Sigmoid colon (tissue), 4 donors: ENCODE data around the gene SULT2A1.

Experiments used
- EP300 ChIP-seq, 4 donors: sonication (generic); formaldehyde crosslinking; IDR thresholded peaks; one replicate each; pipeline ENCODE4 v1.6.1; 2017; ENCODE audit warnings: antibody characterized with exemption in 4 of 4
- POLR2A ChIP-seq, 2 donors: fragments of 450-650 bp; IDR thresholded peaks; one replicate each; pipeline ENCODE4 v1.6.1; 2016; ENCODE audit warnings: antibody characterized with exemption in 2 of 2, mild to moderate bottlenecking in 2 of 2, moderate library complexity in 2 of 2
- POLR2AphosphoS5 ChIP-seq, 4 donors: sonication (generic); formaldehyde crosslinking; IDR thresholded peaks; one replicate each; pipeline ENCODE4 v1.6.1; 2017; ENCODE audit warnings: antibody characterized with exemption in 4 of 4
- TF ChIP-seq, protein P1 (sequence below), 4 experiments: fragments of 450-650 bp in 3 of 4; fragments of 200-600 bp in 1 of 4; IDR thresholded peaks; one replicate each; pipeline ENCODE4 v1.5.1; 2016 to 2019; ENCODE audit warnings: antibody characterized with exemption in 4 of 4, mild to moderate bottlenecking in 3 of 4, moderate library complexity in 2 of 4

DNA sequence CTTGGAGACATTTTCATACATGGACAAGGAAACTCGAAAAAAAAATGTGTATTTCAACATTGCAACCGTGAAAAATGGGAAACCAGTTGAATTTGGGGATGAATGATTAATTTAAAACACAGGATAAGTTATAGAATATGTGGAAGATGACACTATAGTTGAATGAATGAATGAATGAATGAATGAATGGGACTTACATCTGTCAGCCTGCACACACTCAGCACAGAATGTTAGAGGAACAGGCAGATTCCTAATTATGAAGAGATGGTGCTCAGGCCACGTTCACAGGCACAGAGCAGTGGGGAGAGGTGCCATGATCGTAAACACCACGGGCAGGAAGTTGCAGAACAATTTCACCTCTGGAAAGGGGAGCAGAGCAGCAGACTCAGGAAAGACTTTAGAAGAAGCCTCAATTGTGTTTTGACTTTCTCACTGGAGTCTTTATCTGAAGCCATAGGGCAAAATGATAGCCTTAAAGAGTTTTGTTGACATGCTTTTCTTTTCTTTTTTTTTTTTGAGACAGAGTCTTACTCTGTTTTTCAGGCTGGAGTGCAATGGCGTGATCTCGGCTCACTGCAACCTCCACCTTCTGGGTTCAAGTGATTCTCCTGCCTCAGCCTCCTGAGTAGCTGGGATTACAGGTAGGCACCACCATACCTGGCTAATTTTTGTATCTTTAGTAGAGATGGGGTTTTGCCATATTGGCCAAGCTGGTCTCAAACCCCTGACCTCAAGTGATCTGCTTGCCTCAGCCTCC is 4.9 kb upstream of the SULT2A1 start:
- TF ChIP-seq POLR2AphosphoS5 (IDR thresholded peaks at IDR 0.05): no peak
- no peak for TF ChIP-seq EP300 (IDR thresholded peaks at IDR 0.05)
- TF ChIP-seq, protein P1, sequence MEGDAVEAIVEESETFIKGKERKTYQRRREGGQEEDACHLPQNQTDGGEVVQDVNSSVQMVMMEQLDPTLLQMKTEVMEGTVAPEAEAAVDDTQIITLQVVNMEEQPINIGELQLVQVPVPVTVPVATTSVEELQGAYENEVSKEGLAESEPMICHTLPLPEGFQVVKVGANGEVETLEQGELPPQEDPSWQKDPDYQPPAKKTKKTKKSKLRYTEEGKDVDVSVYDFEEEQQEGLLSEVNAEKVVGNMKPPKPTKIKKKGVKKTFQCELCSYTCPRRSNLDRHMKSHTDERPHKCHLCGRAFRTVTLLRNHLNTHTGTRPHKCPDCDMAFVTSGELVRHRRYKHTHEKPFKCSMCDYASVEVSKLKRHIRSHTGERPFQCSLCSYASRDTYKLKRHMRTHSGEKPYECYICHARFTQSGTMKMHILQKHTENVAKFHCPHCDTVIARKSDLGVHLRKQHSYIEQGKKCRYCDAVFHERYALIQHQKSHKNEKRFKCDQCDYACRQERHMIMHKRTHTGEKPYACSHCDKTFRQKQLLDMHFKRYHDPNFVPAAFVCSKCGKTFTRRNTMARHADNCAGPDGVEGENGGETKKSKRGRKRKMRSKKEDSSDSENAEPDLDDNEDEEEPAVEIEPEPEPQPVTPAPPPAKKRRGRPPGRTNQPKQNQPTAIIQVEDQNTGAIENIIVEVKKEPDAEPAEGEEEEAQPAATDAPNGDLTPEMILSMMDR (IDR thresholded peaks at IDR 0.05): no peak
- no peak for TF ChIP-seq POLR2A (IDR thresholded peaks at IDR 0.05)
